Aorta (tissue), 5 donors: ENCODE measurements around the gene ICAM2. TPM values are rescaled to one million over a fixed set of nuclear protein-coding genes. Genes with fewer than 3 reads are reported as not detected.

ENCODE experiments used
- ATAC-seq: fragments of 200-7000 bp; cut with Tn5 transposase; one replicate; pipeline ENCODE4 v1.9.1; 2022; ENCODE audit warnings: moderate library complexity; ENCODE audit not compliant: low FRiP score
- DNase-seq, 2 donors: peaks; one replicate each; pipeline ENCODE4 v3.0.0-alpha.2; 2020
- H3K27ac ChIP-seq, 2 donors: one replicate each; pipeline ENCODE4 v1.5.1; 2013; ENCODE audit warnings: low read length in 2 of 2, mild to moderate bottlenecking in 2 of 2, moderate library complexity in 2 of 2, control low read depth in 1 of 2, inconsistent platforms in 1 of 2, low read depth in 1 of 2
- H3K27me3 ChIP-seq, 2 donors: one replicate each; pipeline ENCODE4 v1.6.1; 2013; ENCODE audit warnings: control low read depth in 1 of 2, low read length in 1 of 2, mild to moderate bottlenecking in 1 of 2, moderate library complexity in 1 of 2; ENCODE audit not compliant: insufficient read depth in 2 of 2, control insufficient read depth in 1 of 2
- H3K36me3 ChIP-seq, 2 donors: one replicate each; pipeline ENCODE4 v1.6.1; 2013; ENCODE audit warnings: control low read depth in 1 of 2, low read length in 1 of 2, mild to moderate bottlenecking in 1 of 2; ENCODE audit not compliant: insufficient read depth in 2 of 2, control insufficient read depth in 1 of 2
- H3K4me1 ChIP-seq, 2 donors: one replicate each; pipeline ENCODE4 v1.6.1; 2013; ENCODE audit warnings: low read length in 2 of 2, control low read depth in 1 of 2, mild to moderate bottlenecking in 1 of 2, moderate library complexity in 1 of 2; ENCODE audit not compliant: insufficient read depth in 2 of 2, control insufficient read depth in 1 of 2
- H3K4me3 ChIP-seq, 2 donors: one replicate each; pipeline ENCODE4 v1.5.1; 2013; ENCODE audit warnings: low read length in 2 of 2, control low read depth in 1 of 2, mild to moderate bottlenecking in 1 of 2
- H3K9me3 ChIP-seq: one replicate; pipeline ENCODE4 v1.6.1; 2013; ENCODE audit warnings: mild to moderate bottlenecking, low read length; ENCODE audit not compliant: control insufficient read depth
- WGBS, 2 donors: extraction: QIAGEN DNeasy Blood & Tissue Kit; methylation state at CpG; one replicate each; pipeline ENCODE4 v1.1.7; 2013; 5-methylcytosine and 5-hydroxymethylcytosine counted together
- intact Hi-C, 2 donors: fragments of 100-400 bp; cut with DNase I; formaldehyde crosslinking; loops; one replicate each; pipeline versions ENCODE4 v1.14.2 to v1.15.0; 2022
- polyA plus RNA-seq, 2 donors: library from polyadenylated mRNA; stranded (reverse); fragments of 200-250 nt; gene quantifications; one replicate each; pipeline ENCODE4 v1.2.3, GENCODE V29; 2013
- total RNA-seq, 2 donors: library from RNA; stranded (reverse); fragmentation: NEBNext Ultra II Directional; extraction: Animal tissue kit (Norgen Biotek cat#: 25700); gene quantifications; one replicate each; pipeline ENCODE4 v1.2.1, GENCODE V29; 2021
- donor health status: healthy with polysubstance abuse.
- donor health status: Bipolar disorder and iron deficiency.
- donor health status: DM: no; HTN: no; CAD: no.
- donor health status: DM: no; HTN: no; CAD: no.
- donor health status: DM: yes; HTN: yes; CAD: no.

Gene ICAM2
- total and polyA plus RNA-seq, 4 donors: 3.9 to 36.0 (median 17.3) TPM

GRCh38 chr17:63998050-63998720, 22.2 kb downstream of the ICAM2 start, which contains the start of gene PRR29:
Gene PRR29 (plus strand): TSS chr17:63998351. CDS start chr17:63998365, 14 bp downstream.
- ATAC-seq (peak; percentile 58), DNase-seq (peak; percentile 79 to 88)
- H3K27me3 ChIP-seq: no peaks in the 10 kb centered on the region
- peak within 1 kb of the TSS in 1 of 2 donors; percentile 17 for H3K4me3 ChIP-seq
- no peak within 1 kb of the TSS for H3K27ac ChIP-seq
- no peaks in the 10 kb centered on the region for H3K36me3 ChIP-seq
- intact Hi-C loops: no loop called here
- H3K4me1 ChIP-seq: no peaks in the 10 kb centered on the region
- H3K9me3 ChIP-seq: no peaks in the 10 kb centered on the region
- WGBS, 2 donors: 1% methylated on average over 34 to 43 of the region's 43 CpGs

DNA sequence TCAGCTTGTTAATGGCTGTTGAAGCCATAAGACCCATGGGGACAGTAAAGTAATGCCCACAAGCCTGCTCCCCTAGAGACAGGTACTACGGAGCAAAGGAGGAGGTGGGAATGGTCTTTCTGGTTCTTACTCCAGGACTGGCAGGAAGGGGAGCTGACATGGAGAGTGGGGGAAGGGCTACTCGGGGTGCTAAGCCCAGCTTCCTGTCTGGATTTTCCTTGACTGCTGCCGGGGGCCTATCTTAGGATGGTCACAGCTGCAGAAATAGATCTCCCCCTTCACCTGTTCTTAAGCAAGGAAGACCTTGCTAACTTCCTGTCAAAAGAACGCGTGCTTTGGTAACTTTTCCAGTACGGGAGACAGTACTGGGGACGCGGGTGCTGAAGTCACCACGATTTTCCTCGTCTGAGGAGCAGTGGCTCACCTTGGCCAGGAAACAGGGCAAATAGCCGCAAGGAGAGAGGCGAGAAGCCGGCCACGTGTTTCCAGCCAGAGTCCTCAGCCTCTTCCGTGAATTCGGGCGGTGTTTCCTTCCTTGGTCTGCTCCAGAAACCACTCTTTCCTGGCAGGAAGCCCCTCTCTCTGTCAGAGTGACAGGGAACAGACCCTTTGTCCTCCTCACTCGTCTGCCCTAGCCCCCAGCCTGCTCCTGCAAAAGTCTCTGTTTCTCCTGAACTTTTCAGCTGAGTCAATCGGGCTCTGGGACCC, 22.9 kb downstream of the ICAM2 start:
- no peak overlapping the region for H3K27ac ChIP-seq
- no peaks in the 10 kb centered on the region for H3K9me3 ChIP-seq
- 20% methylated on average over 19 of the region's 19 CpGs for whole genome bisulfite sequencing, 2 donors
- H3K27me3 ChIP-seq: no peaks in the 10 kb centered on the region
- DNase-seq: peak; percentile 33 to 69
- no peak for ATAC-seq
- no peaks in the 10 kb centered on the region for H3K36me3 ChIP-seq
- no peaks in the 10 kb centered on the region for H3K4me1 ChIP-seq
- intact Hi-C loops: no loop called here
- H3K4me3 ChIP-seq: peak overlapping the region in 1 of 2 donors; percentile 17

GRCh38 chr17:63996430-63997182, 23.8 kb downstream of the ICAM2 start:
- no peak overlapping the region for H3K4me3 ChIP-seq
- ATAC-seq: no peak
- no peaks in the 10 kb centered on the region for H3K27me3 ChIP-seq
- DNase-seq: peak; percentile 26 to 41
- H3K4me1 ChIP-seq: no peaks in the 10 kb centered on the region
- no peaks in the 10 kb centered on the region for H3K36me3 ChIP-seq
- WGBS, 2 donors: 94 to 99% methylated on average over 11 of the region's 11 CpGs
- H3K27ac ChIP-seq: no peak overlapping the region
- intact Hi-C loops: no loop called here
- H3K9me3 ChIP-seq: no peaks in the 10 kb centered on the region

DNA sequence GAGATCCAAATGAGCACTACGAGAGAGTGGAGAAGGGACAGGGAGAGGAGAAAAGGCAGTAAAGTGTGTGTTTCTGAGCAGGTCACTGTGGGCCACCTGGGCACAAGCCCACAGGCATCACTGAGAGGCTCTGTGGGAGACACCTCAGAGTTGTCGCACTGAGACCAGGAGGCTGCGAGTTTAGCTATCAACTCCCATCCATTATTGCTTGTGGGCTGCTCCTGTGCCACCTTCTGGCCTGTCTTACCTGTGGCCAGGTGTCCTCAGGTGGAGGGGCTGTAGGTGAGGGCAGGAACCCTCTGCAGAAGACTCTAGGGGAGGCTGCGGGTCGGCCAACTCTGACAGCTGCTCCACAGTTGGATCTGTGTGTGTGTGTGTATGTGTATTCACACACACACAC, 24.8 kb downstream of the ICAM2 start:
- ATAC-seq (no peak), DNase-seq (peak; percentile 18 to 48)
- H3K27me3 ChIP-seq: no peaks in the 10 kb centered on the region

DNA sequence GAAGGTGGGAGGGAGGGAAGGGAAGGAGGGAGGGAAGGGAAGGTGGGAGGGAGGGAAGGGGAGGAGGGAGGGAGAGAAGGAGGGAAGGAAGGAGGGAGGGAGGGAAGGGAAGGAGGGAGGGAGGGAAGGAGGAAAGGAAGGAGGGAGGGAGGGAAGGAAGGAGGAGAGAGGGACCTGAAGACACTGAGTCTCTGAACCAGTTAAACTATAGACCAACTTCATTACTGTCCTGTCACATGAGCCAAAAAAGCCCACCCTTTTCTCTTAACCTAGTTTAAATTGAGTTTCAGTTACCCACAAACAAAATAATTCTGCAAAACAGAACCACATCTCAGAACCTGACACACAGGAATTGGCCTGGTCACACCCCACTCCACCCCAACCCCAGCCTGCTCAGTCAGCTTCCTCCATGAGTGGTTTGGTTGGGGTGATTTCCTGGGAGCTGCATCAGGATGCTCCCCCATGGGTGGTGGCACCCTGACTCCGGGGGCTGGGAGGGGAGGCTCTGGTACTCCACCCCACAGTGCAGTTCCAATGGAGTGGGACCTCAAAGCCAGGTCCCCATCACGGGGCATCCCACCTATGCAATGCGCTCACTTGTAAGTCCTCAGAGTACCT, 27.0 kb downstream of the ICAM2 start:
- DNase-seq: peak; percentile 19 to 38
- H3K36me3 ChIP-seq: no peaks in the 10 kb centered on the region
- intact Hi-C loops: no loop called here
- no peak for ATAC-seq
- WGBS, 2 donors: 88 to 89% methylated on average over 3 of the region's 3 CpGs
- no peak overlapping the region for H3K27ac ChIP-seq
- no peaks in the 10 kb centered on the region for H3K4me1 ChIP-seq
- H3K9me3 ChIP-seq: no peaks in the 10 kb centered on the region
- H3K27me3 ChIP-seq: no peaks in the 10 kb centered on the region
- no peak overlapping the region for H3K4me3 ChIP-seq

More for the DNA sequence above, 24.8 kb downstream of the ICAM2 start:
- Histone ChIP-seq H3K9me3 (no peaks in the 10 kb centered on the region), H3K27ac (no peak overlapping the region), H3K4me1 (no peaks in the 10 kb centered on the region), H3K36me3 (no peaks in the 10 kb centered on the region), H3K4me3 (no peak overlapping the region)
- intact Hi-C loops: no loop called here
- 89 to 95% methylated on average over 5 of the region's 5 CpGs for WGBS, 2 donors

DNA sequence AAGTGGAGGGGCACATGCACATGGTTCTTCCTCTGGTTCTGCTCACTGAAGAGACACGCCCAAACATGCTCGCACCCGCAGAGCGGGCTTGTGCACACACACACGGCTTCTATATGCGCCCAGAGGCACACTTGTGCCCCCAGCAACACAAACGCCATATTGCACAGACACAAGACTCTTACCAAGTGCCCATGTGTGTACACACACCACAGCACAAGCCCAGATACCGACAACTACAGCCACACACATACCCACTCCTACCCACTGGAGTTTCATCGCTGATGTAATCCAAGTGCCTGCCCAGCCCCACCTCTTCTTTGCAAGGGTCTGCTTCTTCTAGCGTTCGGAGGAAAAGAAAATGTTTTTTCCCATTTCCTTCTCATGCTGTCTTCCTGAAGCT, 28.8 kb downstream of the ICAM2 start:
- intact Hi-C loops: no loop called here
- H3K27me3 ChIP-seq: no peaks in the 10 kb centered on the region
- 89 to 91% methylated on average over 11 of the region's 11 CpGs for WGBS, 2 donors
- DNase-seq (peak in 1 of 2 donors; percentile 56), ATAC-seq (no peak)
- no peaks in the 10 kb centered on the region for H3K36me3 ChIP-seq
- no peak overlapping the region for H3K27ac ChIP-seq
- H3K4me3 ChIP-seq: no peak overlapping the region
- no peaks in the 10 kb centered on the region for H3K4me1 ChIP-seq
- H3K9me3 ChIP-seq: no peaks in the 10 kb centered on the region

DNA sequence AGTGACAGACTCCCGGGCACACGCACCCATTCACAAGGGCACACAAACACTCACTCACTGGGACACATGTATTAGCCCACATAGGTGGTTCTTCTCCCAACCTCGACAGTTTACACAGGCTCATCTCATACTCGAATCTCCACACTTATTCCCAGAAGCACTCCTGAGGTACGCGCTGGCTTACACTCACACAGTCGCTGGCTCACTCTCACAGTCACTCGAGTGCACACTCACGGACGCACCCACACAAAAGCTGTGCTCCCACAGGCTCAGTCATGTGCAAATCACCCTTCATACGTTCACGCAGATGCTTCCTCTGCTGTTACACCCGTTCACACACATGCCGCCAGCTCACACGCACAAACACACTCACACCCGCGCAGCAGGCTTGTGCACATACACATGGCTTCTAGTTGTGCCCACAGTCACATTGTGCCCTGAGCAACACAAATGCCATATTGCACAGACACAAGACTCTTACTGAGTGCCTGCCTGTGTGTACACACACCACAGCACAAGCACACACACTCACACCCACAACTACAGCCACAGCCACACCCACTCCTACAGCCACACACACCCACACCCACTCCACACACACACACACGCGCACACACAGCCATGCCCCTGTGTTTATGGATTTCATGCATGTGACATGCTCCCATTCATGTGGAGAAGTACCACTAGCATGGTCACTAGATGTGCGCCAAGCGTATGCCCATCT, 30.6 kb downstream of the ICAM2 start:
- 92% methylated on average over 21 of the region's 21 CpGs for WGBS, 2 donors
- no peaks in the 10 kb centered on the region for H3K36me3 ChIP-seq
- H3K4me1 ChIP-seq: no peaks in the 10 kb centered on the region
- H3K9me3 ChIP-seq: no peaks in the 10 kb centered on the region
- H3K27ac ChIP-seq: no peak overlapping the region
- DNase-seq: peak; percentile 30 to 57
- H3K27me3 ChIP-seq: no peaks in the 10 kb centered on the region
- no peak for ATAC-seq
- no peak overlapping the region for H3K4me3 ChIP-seq
- intact Hi-C loops: no loop called here
